Esophagus (tissue), 2 donors: Measurements from ENCODE around the gene SPINDOC. TPM values are rescaled to one million over a fixed set of nuclear protein-coding genes. Genes with fewer than 3 reads are reported as not detected.
A peak's percentile ranks its signal among the peaks of the same experiment; 100 is the strongest.

Experiments
- H3K27ac ChIP-seq, 2 donors: one replicate each; pipeline ENCODE4 v1.5.1; 2013; ENCODE audit warnings: low read depth in 2 of 2, mild to moderate bottlenecking in 2 of 2, inconsistent platforms in 1 of 2, low read length in 1 of 2, moderate library complexity in 1 of 2
- H3K27me3 ChIP-seq, 2 donors: one replicate each; pipeline ENCODE4 v1.6.1; 2013; ENCODE audit warnings: low read length in 2 of 2, control low read depth in 1 of 2, mild to moderate bottlenecking in 1 of 2; ENCODE audit not compliant: insufficient read depth in 2 of 2, control insufficient read depth in 1 of 2
- H3K36me3 ChIP-seq, 2 donors: one replicate each; pipeline ENCODE4 v1.6.1; 2013; ENCODE audit warnings: low read length in 1 of 2; ENCODE audit not compliant: control insufficient read depth in 2 of 2, insufficient read depth in 2 of 2
- H3K4me1 ChIP-seq, 2 donors: one replicate each; pipeline ENCODE4 v1.6.1; 2013; ENCODE audit warnings: low read length in 1 of 2; ENCODE audit not compliant: control insufficient read depth in 2 of 2, insufficient read depth in 2 of 2
- H3K4me3 ChIP-seq, 2 donors: one replicate each; pipeline ENCODE4 v1.5.1; 2013; ENCODE audit warnings: low read length in 2 of 2, mild to moderate bottlenecking in 2 of 2, low read depth in 1 of 2, moderate library complexity in 1 of 2
- H3K9me3 ChIP-seq, 2 donors: one replicate each; pipeline ENCODE4 v1.6.1; 2013; ENCODE audit warnings: mild to moderate bottlenecking in 2 of 2, low read depth in 1 of 2, low read length in 1 of 2, moderate library complexity in 1 of 2; ENCODE audit not compliant: control insufficient read depth in 2 of 2, insufficient read depth in 1 of 2
- WGBS, 2 donors: extraction: QIAGEN DNeasy Blood & Tissue Kit; methylation state at CpG; one replicate each; pipeline ENCODE4 v1.1.7; 2013; 5-methylcytosine and 5-hydroxymethylcytosine counted together
- polyA plus RNA-seq, 2 donors: library from polyadenylated mRNA; stranded (reverse); fragments of 200-250 nt; gene quantifications; one replicate each; pipeline ENCODE4 v1.2.3, GENCODE V29; 2013
- donor health status: healthy with polysubstance abuse.
- donor health status: Bipolar disorder and iron deficiency.

Gene SPINDOC
- polyA plus RNA-seq, 2 donors: 5.9 to 10.2 TPM

DNA sequence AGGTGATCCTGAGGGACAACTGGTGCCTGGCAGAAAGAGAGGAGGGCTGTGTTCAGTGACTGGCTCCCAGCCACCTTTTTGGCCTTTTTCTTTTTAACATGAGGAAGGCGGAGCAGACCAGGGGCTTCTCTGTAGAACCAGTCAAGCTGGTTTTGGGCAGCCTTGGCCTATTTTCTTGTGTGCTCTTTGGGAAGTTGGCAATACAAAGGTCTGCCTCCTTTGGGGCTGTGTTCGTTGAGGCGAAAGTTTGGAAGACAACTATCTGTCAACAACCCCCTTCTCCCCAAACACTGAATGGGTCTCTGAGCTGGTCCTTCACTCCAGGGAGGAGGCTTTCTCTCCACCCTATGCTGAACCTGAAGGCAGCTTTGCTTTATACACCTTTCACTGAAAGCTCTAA lies 34.1 kb downstream of the SPINDOC start:
- WGBS, 2 donors: 47 to 57% methylated on average over 3 of the region's 3 CpGs
- H3K36me3 ChIP-seq: peaks cover 3 to 7% of the 10 kb centered on the region in 2 donors
- H3K4me3 ChIP-seq: no peak overlapping the region
- peaks cover 11 to 18% of the 10 kb centered on the region in 2 donors for H3K4me1 ChIP-seq
- H3K9me3 ChIP-seq: no peaks in the 10 kb centered on the region
- H3K27ac ChIP-seq: peak overlapping the region; percentile 87 to 92
- no peaks in the 10 kb centered on the region for H3K27me3 ChIP-seq

- H3K4me3 ChIP-seq: no peak overlapping the region
- WGBS, 2 donors: 77 to 88% methylated on average over 2 of the region's 2 CpGs
- H3K4me1 ChIP-seq: peaks cover 11 to 18% of the 10 kb centered on the region in 2 donors
- H3K27me3 ChIP-seq: no peaks in the 10 kb centered on the region
- no peaks in the 10 kb centered on the region for H3K9me3 ChIP-seq
- H3K27ac ChIP-seq: no peak overlapping the region
- peaks cover 1 to 7% of the 10 kb centered on the region in 2 donors for H3K36me3 ChIP-seq
These were observed 36.4 kb downstream of the SPINDOC start for GRCh38 chr11:63849691-63850090.

- Histone ChIP-seq H3K4me1 (peaks cover 8 to 11% of the 10 kb centered on the region in 2 donors), H3K27me3 (no peaks in the 10 kb centered on the region), H3K9me3 (no peaks in the 10 kb centered on the region), H3K27ac (no peak overlapping the region), H3K4me3 (no peak overlapping the region), H3K36me3 (peaks cover 0 to 9% of the 10 kb centered on the region in 2 donors)
- WGBS, 2 donors: 73 to 87% methylated on average over 5 of the region's 5 CpGs
These were observed 37.7 kb downstream of the SPINDOC start for GRCh38 chr11:63850920-63851319.

DNA sequence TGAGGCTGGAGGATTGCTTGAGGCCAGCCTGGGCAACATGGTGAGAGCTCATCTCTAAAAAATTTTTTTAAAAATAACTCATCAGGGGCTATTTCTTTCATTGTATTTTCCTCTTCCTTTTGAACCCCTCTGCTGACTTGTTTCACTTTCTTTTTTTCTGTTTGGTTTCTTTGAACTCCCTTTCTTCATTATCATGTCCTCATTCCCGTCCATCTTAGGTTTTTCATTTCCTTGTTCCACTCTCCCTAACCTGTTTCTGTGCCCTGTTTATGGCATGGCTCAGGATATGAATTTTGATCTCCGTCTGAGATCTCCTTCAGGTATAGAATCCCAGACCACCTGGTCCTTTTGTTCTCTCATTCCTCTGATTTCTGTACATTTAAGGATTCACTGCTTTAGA lies 38.1 kb downstream of the SPINDOC start:
- H3K4me3 ChIP-seq: no peak overlapping the region
- H3K9me3 ChIP-seq: no peaks in the 10 kb centered on the region
- H3K27ac ChIP-seq: peak overlapping the region in 1 of 2 donors; percentile 37
- 25 to 28% methylated on average over 2 of the region's 2 CpGs for WGBS, 2 donors
- H3K4me1 ChIP-seq: peaks cover 8 to 11% of the 10 kb centered on the region in 2 donors
- H3K36me3 ChIP-seq: peaks cover 0 to 9% of the 10 kb centered on the region in 2 donors
- H3K27me3 ChIP-seq: no peaks in the 10 kb centered on the region

DNA sequence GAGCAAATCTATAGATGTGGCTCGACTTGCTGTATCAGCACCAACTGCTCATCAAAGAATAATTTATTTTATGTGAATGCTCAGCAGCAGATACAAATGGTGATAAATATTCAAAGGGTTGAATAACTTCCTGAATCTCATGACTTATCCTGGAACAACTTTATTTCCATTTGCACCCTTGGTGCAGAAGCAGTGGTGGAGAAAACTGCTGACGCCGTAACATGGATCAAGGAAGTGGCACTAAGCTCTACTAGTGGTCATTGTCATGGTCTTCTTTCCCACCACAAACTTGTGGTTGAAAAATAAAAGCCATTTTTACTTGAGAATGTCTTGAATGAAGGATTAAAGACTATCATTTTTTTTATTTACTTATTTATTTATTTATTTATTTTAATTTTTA lies 40.2 kb downstream of the SPINDOC start:
- Histone ChIP-seq H3K4me3 (no peak overlapping the region), H3K9me3 (no peaks in the 10 kb centered on the region), H3K4me1 (peaks cover 3 to 6% of the 10 kb centered on the region in 2 donors), H3K36me3 (peaks cover 0 to 9% of the 10 kb centered on the region in 2 donors), H3K27me3 (no peaks in the 10 kb centered on the region), H3K27ac (no peak overlapping the region)
- WGBS, 2 donors: 82 to 84% methylated on average over 3 of the region's 3 CpGs

DNA sequence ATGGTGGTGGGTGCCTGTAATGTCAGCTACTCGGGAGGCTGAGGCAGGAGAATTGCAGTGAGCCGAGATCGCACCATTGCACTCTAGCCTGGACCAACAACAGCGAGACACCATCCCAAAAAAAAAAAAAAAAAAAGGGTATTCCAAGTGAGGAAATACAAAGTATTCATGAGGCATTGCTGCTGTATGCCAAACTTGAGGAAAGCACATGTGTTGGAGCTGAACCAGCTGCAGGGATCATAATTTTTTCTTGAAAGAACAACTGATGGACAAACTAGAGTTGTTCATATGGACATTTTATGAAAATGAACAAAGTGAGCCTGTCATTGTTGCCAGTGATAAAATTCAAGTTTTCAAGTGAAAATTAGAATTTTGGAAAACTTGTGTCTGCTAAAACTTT lies 41.4 kb downstream of the SPINDOC start:
- WGBS, 2 donors: 96% methylated on average over 4 of the region's 4 CpGs
- H3K4me1 ChIP-seq: peaks cover 3 to 6% of the 10 kb centered on the region in 2 donors
- H3K27me3 ChIP-seq: no peaks in the 10 kb centered on the region
- H3K27ac ChIP-seq: no peak overlapping the region
- H3K4me3 ChIP-seq: no peak overlapping the region
- no peaks in the 10 kb centered on the region for H3K9me3 ChIP-seq
- H3K36me3 ChIP-seq: peaks cover 0 to 6% of the 10 kb centered on the region in 2 donors

- Histone ChIP-seq H3K27me3 (no peaks in the 10 kb centered on the region), H3K9me3 (no peaks in the 10 kb centered on the region), H3K4me1 (peaks cover 0 to 2% of the 10 kb centered on the region in 2 donors), H3K27ac (no peak overlapping the region), H3K4me3 (no peak overlapping the region), H3K36me3 (peaks cover 0 to 4% of the 10 kb centered on the region in 2 donors)
- 47 to 73% methylated on average over 2 of the region's 2 CpGs for WGBS, 2 donors
These were observed 42.7 kb downstream of the SPINDOC start for GRCh38 chr11:63855975-63856374.

GRCh38 chr11:63858628-63859550 lies 45.6 kb downstream of the SPINDOC start:
- H3K4me1 ChIP-seq: peaks cover 0 to 3% of the 10 kb centered on the region in 2 donors
- 79 to 83% methylated on average over 11 of the region's 11 CpGs for WGBS, 2 donors
- no peak overlapping the region for H3K4me3 ChIP-seq
- no peaks in the 10 kb centered on the region for H3K27me3 ChIP-seq
- peak overlapping the region in 1 of 2 donors; percentile 21 for H3K27ac ChIP-seq
- H3K36me3 ChIP-seq: peaks cover 0 to 6% of the 10 kb centered on the region in 2 donors
- no peaks in the 10 kb centered on the region for H3K9me3 ChIP-seq

- Histone ChIP-seq H3K27me3 (no peaks in the 10 kb centered on the region), H3K4me3 (no peak overlapping the region), H3K9me3 (no peaks in the 10 kb centered on the region), H3K4me1 (peaks cover 0 to 3% of the 10 kb centered on the region in 2 donors), H3K27ac (peak overlapping the region; percentile 49 to 59), H3K36me3 (peaks cover 0 to 4% of the 10 kb centered on the region in 2 donors)
- WGBS, 2 donors: 24 to 45% methylated on average over 4 of the region's 4 CpGs
These were observed 49.7 kb downstream of the SPINDOC start for GRCh38 chr11:63862923-63863322.
